Measurements from ENCODE around the gene ZNF710.

DNA sequence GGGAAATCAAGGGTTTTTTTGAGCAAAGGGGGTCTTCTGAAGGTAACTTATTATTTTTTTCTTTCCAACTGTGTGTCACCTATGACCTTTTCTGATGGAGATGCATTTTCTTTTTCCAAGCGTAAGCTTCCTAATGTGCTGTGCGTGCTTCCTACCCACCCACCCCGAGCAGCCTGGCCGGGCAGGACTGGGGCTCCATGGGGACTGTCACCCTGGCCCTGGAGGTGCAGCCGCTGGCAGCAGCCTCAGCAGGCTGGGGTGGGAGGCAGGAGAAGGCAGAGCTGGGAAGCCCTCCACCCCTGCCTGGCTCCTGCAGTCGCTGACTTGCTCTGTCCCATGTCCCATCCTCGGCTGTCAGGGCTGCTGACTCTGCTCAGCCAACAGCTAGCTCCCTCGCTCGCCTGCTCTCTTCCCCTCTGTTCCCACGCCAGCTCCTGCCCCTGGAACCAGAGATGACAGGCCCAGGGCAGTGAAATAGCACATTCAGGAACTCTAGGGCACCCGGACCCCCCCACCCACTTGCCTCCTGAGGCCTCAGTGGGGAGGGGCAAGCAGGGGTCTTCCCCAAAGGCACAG lies 79.8 kb downstream of the ZNF710 start:
- TF ChIP-seq CTCF (IDR thresholded peaks at IDR 0.05) = no peak
- TF ChIP-seq POLR2A (IDR thresholded peaks at IDR 0.05) = no peak
